IPS-NIHi7 (cell line): Measurements from ENCODE around the gene ZFYVE19.
"Not testable (repeated sequence)": the region's sequence is repeated elsewhere in the genome, so short reads cannot be mapped to it uniquely, and the experiment has no call there.

Experiments used
- DNase-seq: peaks from one replicate; pipeline ENCODE4 v3.0.0; 2012; ENCODE audit warnings: mixed read lengths; ENCODE audit errors: extremely low spot score

Gene ZFYVE19

GRCh38 chr15:40847223-40847961, 40.5 kb downstream of the ZFYVE19 start:
- DNase-seq = peak; percentile 69

DNA sequence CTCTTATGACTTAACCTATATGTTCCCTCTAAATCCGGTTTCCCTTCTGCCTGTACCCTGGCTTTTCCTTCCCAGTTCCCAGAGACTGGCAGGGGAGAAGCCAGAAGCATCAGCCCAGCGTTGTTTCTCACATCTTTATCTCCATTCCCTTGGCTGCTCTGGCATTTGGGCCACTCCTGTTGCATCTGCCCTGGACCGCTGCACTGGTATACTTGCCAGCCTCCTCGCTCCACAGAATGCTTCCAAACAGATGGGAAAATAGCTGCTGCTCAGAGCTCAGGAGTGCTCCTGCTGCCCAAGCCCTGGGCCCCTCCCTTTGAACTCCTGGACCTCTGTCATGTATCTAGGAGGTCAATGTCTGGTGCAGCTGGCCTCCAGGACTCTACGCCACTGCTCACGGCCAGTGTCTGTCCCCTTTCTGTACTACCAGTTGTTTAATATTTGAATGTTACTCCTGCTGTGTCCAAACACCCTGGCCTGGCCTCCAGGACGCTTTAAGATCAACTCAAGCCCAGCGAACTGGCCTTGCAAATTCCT, 43.8 kb downstream of the ZFYVE19 start:
- DNase-seq = no peak

GRCh38 chr15:40852529-40852928, 45.6 kb downstream of the ZFYVE19 start:
- DNase-seq = no peak

DNA sequence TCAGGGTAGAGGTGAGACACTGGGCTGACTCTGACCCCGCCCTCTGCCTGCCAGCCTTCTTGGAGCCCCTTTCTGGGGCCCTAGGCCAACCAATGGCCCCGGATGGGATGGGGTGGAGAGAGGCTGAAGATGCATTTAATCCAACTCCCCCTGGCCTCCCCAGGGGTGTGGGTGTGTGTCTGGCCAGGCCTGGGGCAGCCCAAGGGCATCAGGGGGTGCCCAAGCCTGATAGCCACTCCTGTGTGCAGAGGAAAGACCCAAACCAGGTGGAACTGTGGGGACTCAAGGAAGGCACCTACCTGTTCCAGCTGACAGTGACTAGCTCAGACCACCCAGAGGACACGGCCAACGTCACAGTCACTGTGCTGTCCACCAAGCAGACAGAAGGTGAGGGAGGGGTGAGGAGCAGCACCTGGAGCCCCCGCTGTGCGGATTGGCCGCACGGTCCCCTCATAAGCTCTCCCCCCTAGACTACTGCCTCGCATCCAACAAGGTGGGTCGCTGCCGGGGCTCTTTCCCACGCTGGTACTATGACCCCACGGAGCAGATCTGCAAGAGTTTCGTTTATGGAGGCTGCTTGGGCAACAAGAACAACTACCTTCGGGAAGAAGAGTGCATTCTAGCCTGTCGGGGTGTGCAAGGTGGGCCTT, 46.5 kb downstream of the ZFYVE19 start:
- no peak for DNase-seq

DNA sequence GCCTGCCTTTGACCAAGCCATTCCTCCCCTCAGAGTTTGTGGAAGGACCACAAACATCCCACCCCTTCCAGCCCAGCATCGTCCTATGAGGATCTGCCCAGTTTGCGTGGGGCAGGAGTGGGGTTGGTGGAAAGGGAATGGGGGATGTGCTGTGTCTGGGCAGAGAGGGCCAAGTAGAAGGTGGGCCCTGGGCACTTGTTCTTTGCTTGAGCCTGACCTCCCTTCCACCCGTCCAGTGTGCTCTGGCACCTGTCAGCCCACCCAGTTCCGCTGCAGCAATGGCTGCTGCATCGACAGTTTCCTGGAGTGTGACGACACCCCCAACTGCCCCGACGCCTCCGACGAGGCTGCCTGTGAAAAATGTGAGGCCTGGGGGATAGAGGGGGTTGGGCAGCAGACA, 47.3 kb downstream of the ZFYVE19 start:
- DNase-seq = no peak

GRCh38 chr15:40855706-40856234, 48.9 kb downstream of the ZFYVE19 start:
- DNase-seq = no peak

- DNase-seq = no peak
Measured at GRCh38 chr15:40856746-40857145, 49.9 kb downstream of the ZFYVE19 start.

- DNase-seq = peak; percentile 92
Measured at GRCh38 chr15:40857601-40858341, 50.9 kb downstream of the ZFYVE19 start.

GRCh38 chr15:40858706-40859105, 51.8 kb downstream of the ZFYVE19 start:
- no peak for DNase-seq

GRCh38 chr15:40859206-40859851, 52.4 kb downstream of the ZFYVE19 start:
- peak; percentile 93 for DNase-seq

GRCh38 chr15:40861147-40861546, 54.3 kb downstream of the ZFYVE19 start:
- DNase-seq = not testable (repeated sequence)

- DNase-seq = no peak
Measured at GRCh38 chr15:40863660-40864270, 56.9 kb downstream of the ZFYVE19 start.
